Endothelial cell of umbilical vein (primary cell): ENCODE measurements around the gene RPS6KA4. TPM values are rescaled to one million over a fixed set of nuclear protein-coding genes. Genes with fewer than 3 reads are reported as not detected.

Experiments
- BruUV-seq: library from RNA; stranded (reverse); fragments of 400-500 nt; replicated peaks from 2 replicates; lab custom pipeline; 2021; lab: Mats Ljungman, UMichigan
- CTCF ChIA-PET: fragments of 300-600, 350-600 bp; sonication (Branson Sonifier 250); formaldehyde crosslinking; loops from one replicate; lab custom pipeline; 2021; ENCODE audit warnings: antibody characterized with exemption, inconsistent platforms; lab: Charles Lee
- POLR2A ChIA-PET: fragments of 300-600, 350-600 bp; sonication (Branson Sonifier 250); formaldehyde crosslinking; loops from one replicate; lab custom pipeline; 2021; ENCODE audit warnings: antibody characterized with exemption, inconsistent platforms; lab: Charles Lee
- DNase-seq: peaks from one replicate; pipeline ENCODE4 v3.0.0-alpha.2; 2011; ENCODE audit warnings: low read depth, low spot score
- FAIRE-seq: peaks from 2 replicates; lab custom pipeline; 2011; peaks lifted over from hg19 to GRCh38; lab: Jason Lieb, UNC
- H2AFZ ChIP-seq: 2 replicates; pipeline ENCODE4 v1.6.0; 2012; ENCODE audit warnings: low read depth, low read length, control low read depth, inconsistent platforms
- H3K27ac ChIP-seq: 2 replicates; pipeline ENCODE4 v1.5.1; 2011; ENCODE audit warnings: low read depth, mild to moderate bottlenecking, control low read depth, low read length, moderate library complexity; ENCODE audit not compliant: insufficient read depth
- H3K27me3 ChIP-seq, 2 experiments: 2 replicates each; pipeline versions ENCODE4 v1.6.0 to v1.6.1; 2011; ENCODE audit warnings: low read length in 2 of 2, mixed read lengths in 1 of 2; ENCODE audit not compliant: control insufficient read depth in 2 of 2, insufficient read depth in 2 of 2
- H3K36me3 ChIP-seq, 2 experiments: 2 replicates in 1 of 2; 3 replicates in 1 of 2; pipeline ENCODE4 v1.5.1; 2011; ENCODE audit warnings: low read length in 2 of 2, mild to moderate bottlenecking in 1 of 2, moderate library complexity in 1 of 2; ENCODE audit not compliant: control insufficient read depth in 2 of 2, insufficient read depth in 2 of 2; ENCODE audit errors: extremely low read depth in 1 of 2
- H3K4me1 ChIP-seq: 3 replicates; pipeline ENCODE4 v1.5.1; 2011; ENCODE audit warnings: mild to moderate bottlenecking, low read length; ENCODE audit not compliant: control insufficient read depth, insufficient read depth; ENCODE audit errors: extremely low read depth
- H3K4me2 ChIP-seq: 2 replicates; pipeline ENCODE4 v1.6.1; 2011; ENCODE audit warnings: low read length, control low read depth, mixed read lengths; ENCODE audit not compliant: insufficient read depth
- H3K4me3 ChIP-seq, 3 experiments: fragments of 200-600 bp in 1 of 3; sonication (generic), shearing (Covaris generic) in 1 of 3; replicated peaks in 1 of 3; 2 replicates each; pipeline ENCODE4 v1.5.1; 2011 to 2016; ENCODE audit warnings: control low read depth in 3 of 3, low read length in 3 of 3, mild to moderate bottlenecking in 2 of 3, inconsistent platforms in 1 of 3, low read depth in 1 of 3, moderate library complexity in 1 of 3; ENCODE audit not compliant: insufficient read depth in 1 of 3
- H3K79me2 ChIP-seq: 2 replicates; pipeline ENCODE4 v1.6.0; 2012; ENCODE audit warnings: low read length, inconsistent platforms; ENCODE audit not compliant: control insufficient read depth, insufficient read depth
- H3K9ac ChIP-seq: replicated peaks from 2 replicates; pipeline ENCODE3; 2011; ENCODE audit warnings: low read length, control low read depth; ENCODE audit not compliant: insufficient read depth; ENCODE audit errors: extremely low read depth
- H3K9me1 ChIP-seq: replicated peaks from 3 replicates; pipeline ENCODE4 v1.6.0; 2011; ENCODE audit warnings: mild to moderate bottlenecking, low read length; ENCODE audit not compliant: control insufficient read depth, insufficient read depth; ENCODE audit errors: extremely low read depth
- H3K9me3 ChIP-seq: replicated peaks from 2 replicates; pipeline ENCODE4 v1.5.1; 2012; ENCODE audit warnings: low read length, inconsistent platforms; ENCODE audit not compliant: control insufficient read depth, insufficient read depth
- H4K20me1 ChIP-seq: replicated peaks from 2 replicates; pipeline ENCODE3; 2011; ENCODE audit warnings: mild to moderate bottlenecking, low read length; ENCODE audit not compliant: control insufficient read depth, insufficient read depth; ENCODE audit errors: extremely low read depth
- CTCF ChIP-seq, 2 donors: IDR thresholded peaks; 1 replicate in 1 of 2; 2 replicates in 1 of 2; pipeline ENCODE4 v1.5.1; 2011; ENCODE audit warnings: low read length in 2 of 2, mild to moderate bottlenecking in 2 of 2, moderate library complexity in 2 of 2, control low read depth in 1 of 2, inconsistent platforms in 1 of 2, low read depth in 1 of 2; ENCODE audit not compliant: insufficient read depth in 1 of 2; ENCODE audit errors: extremely low read depth in 1 of 2
- EZH2 ChIP-seq: IDR thresholded peaks from 2 replicates; pipeline ENCODE4 v1.6.1; 2012; ENCODE audit warnings: borderline replicate concordance, low read depth, mild to moderate bottlenecking, moderate library complexity, low read length, inconsistent platforms; ENCODE audit not compliant: severe bottlenecking
- FOS ChIP-seq: IDR thresholded peaks from 2 replicates; pipeline ENCODE4 v1.6.1; 2011; ENCODE audit warnings: mild to moderate bottlenecking, low read length, moderate library complexity, borderline replicate concordance; ENCODE audit not compliant: insufficient read depth
- GATA2 ChIP-seq: IDR thresholded peaks from 2 replicates; pipeline ENCODE4 v1.7.0; 2011; ENCODE audit warnings: low read depth, mild to moderate bottlenecking, moderate library complexity, mixed read lengths, low read length; ENCODE audit not compliant: insufficient read length, insufficient read depth
- JUN ChIP-seq: IDR thresholded peaks from 2 replicates; pipeline ENCODE4 v1.6.1; 2011; ENCODE audit warnings: borderline replicate concordance, low read depth; ENCODE audit not compliant: insufficient read length, insufficient read depth
- MYC ChIP-seq: IDR thresholded peaks from one replicate; pipeline ENCODE4 v1.6.1; 2011; ENCODE audit warnings: mild to moderate bottlenecking, low read depth, low read length
- POLR2A ChIP-seq: IDR thresholded peaks from 2 replicates; pipeline ENCODE4 v1.6.1; 2012; ENCODE audit warnings: low read depth, mild to moderate bottlenecking, control low read depth, low read length
- POLR2AphosphoS5 ChIP-seq: IDR thresholded peaks from 2 replicates; pipeline ENCODE4 v1.6.1; 2012; ENCODE audit warnings: low read depth, mild to moderate bottlenecking, control low read depth, low read length, moderate library complexity; ENCODE audit not compliant: insufficient read depth
- dilution Hi-C: fragments of 300-500 bp; cut with MboI; formaldehyde crosslinking; loops from one replicate; pipeline ENCODE4 v1.15.0; 2019; ENCODE audit warnings: low sequenced_read_pairs; ENCODE audit not compliant: extremely low pct_ligation_motif_present
- intact Hi-C: fragments of 100-400 bp; cut with micrococcal nuclease; formaldehyde crosslinking; loops from one replicate; pipeline ENCODE4 v1.10.0; 2022
- polyA plus RNA-seq, 4 experiments: library from polyadenylated mRNA; depleted of rRNA in 3 of 4; stranded (reverse) in 3 of 4; unstranded in 1 of 4; fragments of >200 nt; gene quantifications; 2 replicates each; pipeline versions ENCODE4 v1.2.1 to v1.2.3, GENCODE V29; 2011 to 2012; ENCODE audit warnings: missing spikeins in 1 of 4
- total RNA-seq: library from RNA; stranded (reverse); gene quantifications from 2 replicates; pipeline ENCODE4 v1.2.3, GENCODE V29; 2021
- TF ChIP-seq, protein P1 (sequence below): IDR thresholded peaks from 2 replicates; pipeline ENCODE4 v1.6.1; 2011; ENCODE audit not compliant: insufficient read depth, insufficient read length

RPS6KA4 gene
- total and polyA plus RNA-seq, 2 donors (not counting 3 experiments of a cell fraction or from before 2014, with no cell fraction given), result 26.5 to 44.1 TPM

GRCh38 chr11:64371201-64371600, 12.2 kb downstream of the RPS6KA4 start:
- no peak overlapping the region for H2AFZ ChIP-seq
- BruUV-seq, result no TSS peak
- intact Hi-C loops (no loop called here), dilution Hi-C loops (no loop called here)
- ChIA-PET CTCF (no interaction called here), POLR2A (no interaction called here)
- H4K20me1 ChIP-seq, result no peaks in the 10 kb centered on the region
- no peak overlapping the region for H3K27ac ChIP-seq
- no peaks in the 10 kb centered on the region for H3K4me1 ChIP-seq
- no peaks in the 10 kb centered on the region for H3K9me1 ChIP-seq
- H3K79me2 ChIP-seq, result no peaks in the 10 kb centered on the region
- H3K4me2 ChIP-seq, result no peak overlapping the region
- no peaks in the 10 kb centered on the region for H3K9me3 ChIP-seq
- TF ChIP-seq POLR2AphosphoS5 (no peak), POLR2A (no peak), JUN (no peak), FOS (no peak), GATA2 (no peak), EZH2 (no peak), CTCF (IDR thresholded peaks at IDR 0.05; ENCODE audit: extremely low read depth in 1 of 2, insufficient read depth in 1 of 2, low read depth in 1 of 2, low read length in 2 of 2) (no peak), MYC (no peak)
- TF ChIP-seq, protein P1, sequence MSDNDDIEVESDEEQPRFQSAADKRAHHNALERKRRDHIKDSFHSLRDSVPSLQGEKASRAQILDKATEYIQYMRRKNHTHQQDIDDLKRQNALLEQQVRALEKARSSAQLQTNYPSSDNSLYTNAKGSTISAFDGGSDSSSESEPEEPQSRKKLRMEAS, result no peak
- no peak for FAIRE-seq
- peaks cover 0 to 17% of the 10 kb centered on the region in 2 experiments for H3K36me3 ChIP-seq
- H3K4me3 ChIP-seq, result no peak overlapping the region
- no peaks in the 10 kb centered on the region for H3K27me3 ChIP-seq
- no peak overlapping the region for H3K9ac ChIP-seq
- no peak for DNase-seq
